ENCODE results near the gene PRKCQ.

The PRKCQ gene

GRCh38 chr10:6567884-6568283, 12.2 kb downstream of the PRKCQ start:
- no peak for DNase-seq (ENCODE audit: low spot score)

GRCh38 chr10:6567203-6567703, 12.8 kb downstream of the PRKCQ start:
- no peak for DNase-seq (ENCODE audit: low spot score)

- DNase-seq (ENCODE audit: low spot score), result no peak
These were observed 14.5 kb downstream of the PRKCQ start for GRCh38 chr10:6565588-6565987.

- DNase-seq (ENCODE audit: low spot score), result no peak
These were observed 15.7 kb downstream of the PRKCQ start for GRCh38 chr10:6564367-6564766.

- DNase-seq (ENCODE audit: low spot score), result no peak
These were observed 16.3 kb downstream of the PRKCQ start for GRCh38 chr10:6563731-6564130.

- no peak for DNase-seq (ENCODE audit: low spot score)
These were observed 17.0 kb downstream of the PRKCQ start for GRCh38 chr10:6563075-6563474.

- no peak for DNase-seq (ENCODE audit: low spot score)
These were observed 17.9 kb downstream of the PRKCQ start for GRCh38 chr10:6562221-6562620.

- DNase-seq (ENCODE audit: low spot score), result no peak
These were observed 18.5 kb downstream of the PRKCQ start for GRCh38 chr10:6561552-6561951.

- DNase-seq (ENCODE audit: low spot score), result no peak
These were observed 21.2 kb downstream of the PRKCQ start for GRCh38 chr10:6558759-6559461.

- DNase-seq (ENCODE audit: low spot score), result no peak
These were observed 21.8 kb downstream of the PRKCQ start for GRCh38 chr10:6558272-6558671.

- no peak for DNase-seq (ENCODE audit: low spot score)
These were observed 26.1 kb downstream of the PRKCQ start for GRCh38 chr10:6553937-6554336.

GRCh38 chr10:6543431-6544005, 36.6 kb downstream of the PRKCQ start:
- no peak for DNase-seq (ENCODE audit: low spot score)

GRCh38 chr10:6542999-6543430, 37.1 kb downstream of the PRKCQ start:
- DNase-seq (ENCODE audit: low spot score), result no peak

GRCh38 chr10:6539833-6540232, 40.2 kb downstream of the PRKCQ start:
- no peak for DNase-seq (ENCODE audit: low spot score)

GRCh38 chr10:6537770-6538169, 42.3 kb downstream of the PRKCQ start:
- DNase-seq (ENCODE audit: low spot score), result peak; percentile 39

GRCh38 chr10:6536102-6536501, 44.0 kb downstream of the PRKCQ start:
- no peak for DNase-seq (ENCODE audit: low spot score)

- DNase-seq (ENCODE audit: low spot score), result no peak
These were observed 44.8 kb downstream of the PRKCQ start for GRCh38 chr10:6535156-6535764.

GRCh38 chr10:6532321-6532720, 47.8 kb downstream of the PRKCQ start:
- DNase-seq (ENCODE audit: low spot score), result no peak

GRCh38 chr10:6530966-6531365, 49.1 kb downstream of the PRKCQ start:
- no peak for DNase-seq (ENCODE audit: low spot score)

- no peak for DNase-seq (ENCODE audit: low spot score)
These were observed 49.8 kb downstream of the PRKCQ start for GRCh38 chr10:6530211-6530840.

GRCh38 chr10:6528198-6528950, 51.7 kb downstream of the PRKCQ start:
- DNase-seq (ENCODE audit: low spot score), result no peak

- no peak for DNase-seq (ENCODE audit: low spot score)
These were observed 54.4 kb downstream of the PRKCQ start for GRCh38 chr10:6525599-6526165.
